SK-N-SH (cell line): Measurements from ENCODE around the gene ZBTB5. TPM values are rescaled to one million over a fixed set of nuclear protein-coding genes. Genes with fewer than 3 reads are reported as not detected.

Experiments
- CTCF ChIA-PET: fragments of 300-600, 350-600 bp; formaldehyde crosslinking; extraction: SDS; loops from one replicate; lab custom pipeline; 2021; lab: Yijun Ruan, JAX
- POLR2A ChIA-PET: fragments of 350-600 bp; sonication (Branson Sonifier 250); formaldehyde crosslinking; extraction: SDS; loops from one replicate; lab custom pipeline; 2020; ENCODE audit warnings: antibody characterized with exemption, inconsistent platforms; lab: Yijun Ruan, JAX
- DNase-seq: peaks from one replicate; pipeline ENCODE4 v3.0.0; 2012
- H2AFZ ChIP-seq: fragments of 200-600 bp; sonication (generic); 2 replicates; pipeline ENCODE4 v1.8.1; 2016; ENCODE audit warnings: antibody characterized with exemption, mild to moderate bottlenecking, low read depth
- H3F3A ChIP-seq: fragments of 200-600 bp; sonication (generic); replicated peaks from 2 replicates; pipeline ENCODE3; 2016; ENCODE audit warnings: antibody characterized with exemption, mild to moderate bottlenecking; ENCODE audit not compliant: insufficient read depth
- H3K27ac ChIP-seq, 2 experiments: fragments of 200-500 bp in 1 of 2; fragments of 200-600 bp in 1 of 2; sonication (Bioruptor generic) in 1 of 2; sonication (generic), shearing (Covaris generic) in 1 of 2; 2 replicates each; pipeline versions ENCODE4 v1.5.1 to v1.6.1; 2014 to 2016; ENCODE audit warnings: low read depth in 2 of 2, inconsistent platforms in 1 of 2, low read length in 1 of 2, mild to moderate bottlenecking in 1 of 2, mixed read lengths in 1 of 2
- H3K27me3 ChIP-seq: fragments of 200-600 bp; sonication (generic), shearing (Covaris generic); 2 replicates; pipeline ENCODE4 v1.6.1; 2016; ENCODE audit warnings: mixed run types; ENCODE audit not compliant: insufficient read depth
- H3K36me3 ChIP-seq, 2 experiments: fragments of 200-500 bp in 1 of 2; fragments of 200-600 bp in 1 of 2; sonication (Bioruptor generic) in 1 of 2; sonication (generic) in 1 of 2; replicated peaks in 1 of 2; 2 replicates each; pipeline versions ENCODE3 to v1.5.1; 2014 to 2016; ENCODE audit warnings: low read length in 1 of 2, mild to moderate bottlenecking in 1 of 2; ENCODE audit not compliant: insufficient read depth in 2 of 2, control insufficient read depth in 1 of 2
- H3K4me1 ChIP-seq, 2 experiments: fragments of 200-500 bp in 1 of 2; fragments of 200-600 bp in 1 of 2; sonication (Bioruptor generic) in 1 of 2; sonication (generic), shearing (Covaris generic) in 1 of 2; 2 replicates each; pipeline versions ENCODE4 v1.5.1 to v1.6.1; 2014 to 2016; ENCODE audit warnings: low read depth in 1 of 2, low read length in 1 of 2, mixed run types in 1 of 2; ENCODE audit not compliant: insufficient read depth in 2 of 2, control insufficient read depth in 1 of 2
- H3K4me2 ChIP-seq: fragments of 200-600 bp; sonication (generic), shearing (Covaris generic); 2 replicates; pipeline ENCODE4 v1.6.1; 2017; ENCODE audit warnings: mixed run types
- H3K4me3 ChIP-seq, 2 experiments: fragments of 200-500 bp in 1 of 2; fragments of 200-600 bp in 1 of 2; sonication (Bioruptor generic) in 1 of 2; sonication (generic), shearing (Covaris generic) in 1 of 2; 2 replicates each; pipeline versions ENCODE4 v1.5.1 to v1.8.1; 2014 to 2016; ENCODE audit warnings: low read depth in 2 of 2, inconsistent platforms in 1 of 2, low read length in 1 of 2, mild to moderate bottlenecking in 1 of 2, mixed read lengths in 1 of 2, moderate library complexity in 1 of 2
- H3K79me2 ChIP-seq: fragments of 200-600 bp; sonication (generic); 2 replicates; pipeline ENCODE4 v1.8.1; 2017; ENCODE audit warnings: mild to moderate bottlenecking; ENCODE audit not compliant: insufficient read depth
- H3K9ac ChIP-seq: fragments of 200-600 bp; sonication (generic); 2 replicates; pipeline ENCODE4 v1.6.1; 2017; ENCODE audit warnings: mixed run types
- H3K9me2 ChIP-seq: fragments of 200-600 bp; sonication (generic); 2 replicates; pipeline ENCODE4 v1.6.1; 2017; ENCODE audit warnings: mixed run types
- H3K9me3 ChIP-seq: fragments of 200-600 bp; sonication (generic); 2 replicates; pipeline ENCODE4 v1.6.1; 2017; ENCODE audit warnings: mixed run types, mild to moderate bottlenecking, moderate library complexity
- H4K20me1 ChIP-seq: fragments of 200-600 bp; sonication (generic); 2 replicates; pipeline ENCODE4 v1.6.1; 2017; ENCODE audit warnings: mild to moderate bottlenecking, mixed run types; ENCODE audit not compliant: insufficient read depth
- PBX3 ChIP-seq: IDR thresholded peaks from 2 replicates; pipeline ENCODE4; 2012
- RAD21 ChIP-seq: IDR thresholded peaks from 2 replicates; pipeline ENCODE4 v1.6.1; 2012; ENCODE audit warnings: mild to moderate bottlenecking, low read length
- REST ChIP-seq: IDR thresholded peaks from 2 replicates; pipeline ENCODE4 v1.6.1; 2012; ENCODE audit warnings: mild to moderate bottlenecking, low read depth, low read length, moderate library complexity
- YY1 ChIP-seq: IDR thresholded peaks from 2 replicates; pipeline ENCODE4 v1.4.0; 2012; ENCODE audit warnings: low read depth, mild to moderate bottlenecking
- WGBS: methylation state at CpG from one replicate; pipeline ENCODE4 v1.1.6; 2017; ENCODE audit warnings: low lambda C conversion rate; 5-methylcytosine and 5-hydroxymethylcytosine counted together
- polyA plus RNA-seq, 3 experiments: library from polyadenylated mRNA; depleted of rRNA; stranded (reverse); fragments of >200 nt; gene quantifications; 2 replicates each; pipeline ENCODE4 v1.2.3, GENCODE V29; 2012

The ZBTB5 gene
- polyA plus RNA-seq, 1 of the 3 experiments (the other 2 are of a cell fraction) = 6.3 TPM

- H3K9me3 ChIP-seq = no peaks in the 10 kb centered on the region
- no peaks in the 10 kb centered on the region for H3K27me3 ChIP-seq
- H3F3A ChIP-seq = peaks cover 5% of the 10 kb centered on the region
- WGBS = 78% methylated on average over 12 of the region's 12 CpGs
- no peak overlapping the region for H2AFZ ChIP-seq
- peaks cover 14% of the 10 kb centered on the region for H4K20me1 ChIP-seq
- no peaks in the 10 kb centered on the region for H3K9me2 ChIP-seq
- ChIA-PET POLR2A (no interaction called here), CTCF (no interaction called here)
- no peak overlapping the region for H3K4me3 ChIP-seq
- H3K79me2 ChIP-seq = peaks cover 31% of the 10 kb centered on the region
- no peak overlapping the region for H3K4me2 ChIP-seq
- no peak for TF ChIP-seq REST
- TF ChIP-seq RAD21 = no peak
- TF ChIP-seq PBX3 = no peak
- H3K36me3 ChIP-seq = peaks cover under 1 to 4% of the 10 kb centered on the region in 2 experiments
- H3K4me1 ChIP-seq = peaks cover 13 to 19% of the 10 kb centered on the region in 2 experiments; a peak in 2 of 4 replicates
- H3K27ac ChIP-seq = no peak overlapping the region
- DNase-seq = no peak
- H3K9ac ChIP-seq = no peak overlapping the region
Observed at GRCh38 chr9:37420271-37421215, 44.7 kb downstream of the ZBTB5 start.

GRCh38 chr9:37419204-37419603, 46.0 kb downstream of the ZBTB5 start:
- Histone ChIP-seq H3K4me2 (no peak overlapping the region), H3K27ac (no peak overlapping the region), H3K4me1 (peaks cover 9 to 12% of the 10 kb centered on the region in 2 experiments; a peak in 2 of 4 replicates), H3K36me3 (peaks cover 0 to 4% of the 10 kb centered on the region in 2 experiments), H3K79me2 (peaks cover 17% of the 10 kb centered on the region), H3K9me2 (no peaks in the 10 kb centered on the region), H3K9ac (no peak overlapping the region), H3K9me3 (no peaks in the 10 kb centered on the region), H3F3A (peaks cover 13% of the 10 kb centered on the region), H3K27me3 (no peaks in the 10 kb centered on the region), H3K4me3 (no peak overlapping the region), H2AFZ (no peak overlapping the region), H4K20me1 (peaks cover 3% of the 10 kb centered on the region; the same call in 1 of the 2 replicates)
- no peak for TF ChIP-seq YY1
- DNase-seq = no peak
- POLR2A ChIA-PET = no interaction called here
- CTCF ChIA-PET = interaction anchor here (0.9 kb wide), 1 partner anchor 9 kb away, joined by 3 read pairs; no protein-coding TSS in a partner anchor
- 85% methylated on average over 5 of the region's 5 CpGs for WGBS
